Lower leg skin (tissue), 4 donors: ENCODE data around the gene BICDL1. TPM values are rescaled to one million over a fixed set of nuclear protein-coding genes. Genes with fewer than 3 reads are reported as not detected.

ENCODE experiments used
- DNase-seq, 2 donors: peaks; one replicate each; pipeline ENCODE4 v3.0.0-alpha.2; 2019; ENCODE audit warnings: low spot score in 2 of 2
- H3K4me3 ChIP-seq: fragments of 200-600 bp; sonication (generic); 2 replicates; pipeline ENCODE4 v1.5.1; 2017; ENCODE audit warnings: mild to moderate bottlenecking, low read depth; ENCODE audit not compliant: poor library complexity, severe bottlenecking
- POLR2A ChIP-seq, 2 donors: fragments of 450-650 bp; IDR thresholded peaks; one replicate each; pipeline ENCODE4 v1.6.1; 2016 to 2017; ENCODE audit warnings: antibody characterized with exemption in 2 of 2, mild to moderate bottlenecking in 1 of 2, moderate library complexity in 1 of 2
- WGBS, 2 donors: methylation state at CpG; one replicate each; pipeline ENCODE4 v1.1.5; 2018; 5-methylcytosine and 5-hydroxymethylcytosine counted together
- intact Hi-C: fragments of 100-400 bp; cut with DNase I; formaldehyde crosslinking; loops from one replicate; pipeline ENCODE4 v1.15.0; 2023; ENCODE audit warnings: low total_unique reads
- total RNA-seq, 4 donors: library from RNA; depleted of rRNA; stranded (reverse); fragments of >200 nt; gene quantifications; one replicate each; pipeline ENCODE4 v1.1.0, GENCODE V29; 2016
- TF ChIP-seq, protein P1 (sequence below), 3 donors: fragments of 450-650 bp; IDR thresholded peaks; one replicate each; pipeline ENCODE4 v1.5.1; 2016; ENCODE audit warnings: antibody characterized with exemption in 3 of 3, mild to moderate bottlenecking in 3 of 3, moderate library complexity in 2 of 3

Gene BICDL1
- total RNA-seq, 4 donors from 2014 or later: 98.2 to 190 (median 131) TPM

DNA sequence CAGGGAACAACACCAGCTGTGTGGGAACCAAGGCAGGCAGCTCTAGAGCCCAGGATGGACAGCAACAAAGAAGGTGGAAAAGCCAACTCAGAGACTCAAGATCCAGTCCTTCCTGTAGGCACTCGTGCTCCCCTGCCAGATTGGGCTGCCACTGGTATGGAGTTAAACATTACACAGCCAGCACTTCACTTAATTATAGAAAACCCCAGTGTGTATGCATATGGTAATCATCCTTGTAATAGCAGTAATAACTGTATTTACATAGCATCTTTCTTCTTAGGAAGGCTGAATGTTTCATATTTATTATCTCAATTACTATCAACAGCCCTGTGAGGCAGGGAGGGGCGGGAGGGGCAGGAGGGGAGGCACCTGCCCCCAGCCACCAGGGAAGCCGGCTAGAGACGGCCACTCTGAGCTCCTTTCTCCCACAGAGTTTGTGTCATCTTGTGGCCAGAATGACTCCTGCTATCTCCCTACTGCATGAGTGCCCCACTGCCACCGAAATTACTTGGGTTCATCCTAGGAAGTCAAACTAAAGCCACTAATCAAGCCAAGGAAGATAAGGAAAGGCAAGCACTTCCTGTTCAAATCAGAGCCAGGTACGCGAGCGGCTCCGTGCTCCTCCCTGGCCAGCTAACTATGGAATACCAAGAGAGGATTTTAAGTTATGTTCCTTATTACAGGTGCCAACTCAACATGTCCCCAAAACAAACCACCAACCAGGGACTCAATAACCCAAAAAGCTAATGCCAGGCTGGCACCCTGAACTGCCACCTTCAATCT lies 143.2 kb downstream of the BICDL1 start:
- H3K4me3 ChIP-seq: no peak overlapping the region
- no peak for DNase-seq
- TF ChIP-seq POLR2A (IDR thresholded peaks at IDR 0.05): no peak
- TF ChIP-seq, protein P1, sequence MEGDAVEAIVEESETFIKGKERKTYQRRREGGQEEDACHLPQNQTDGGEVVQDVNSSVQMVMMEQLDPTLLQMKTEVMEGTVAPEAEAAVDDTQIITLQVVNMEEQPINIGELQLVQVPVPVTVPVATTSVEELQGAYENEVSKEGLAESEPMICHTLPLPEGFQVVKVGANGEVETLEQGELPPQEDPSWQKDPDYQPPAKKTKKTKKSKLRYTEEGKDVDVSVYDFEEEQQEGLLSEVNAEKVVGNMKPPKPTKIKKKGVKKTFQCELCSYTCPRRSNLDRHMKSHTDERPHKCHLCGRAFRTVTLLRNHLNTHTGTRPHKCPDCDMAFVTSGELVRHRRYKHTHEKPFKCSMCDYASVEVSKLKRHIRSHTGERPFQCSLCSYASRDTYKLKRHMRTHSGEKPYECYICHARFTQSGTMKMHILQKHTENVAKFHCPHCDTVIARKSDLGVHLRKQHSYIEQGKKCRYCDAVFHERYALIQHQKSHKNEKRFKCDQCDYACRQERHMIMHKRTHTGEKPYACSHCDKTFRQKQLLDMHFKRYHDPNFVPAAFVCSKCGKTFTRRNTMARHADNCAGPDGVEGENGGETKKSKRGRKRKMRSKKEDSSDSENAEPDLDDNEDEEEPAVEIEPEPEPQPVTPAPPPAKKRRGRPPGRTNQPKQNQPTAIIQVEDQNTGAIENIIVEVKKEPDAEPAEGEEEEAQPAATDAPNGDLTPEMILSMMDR (IDR thresholded peaks at IDR 0.05): no peak
- 76 to 88% methylated on average over 9 of the region's 9 CpGs for WGBS, 2 donors
- intact Hi-C loops: no loop called here

GRCh38 chr12:120132863-120133385 lies 143.9 kb downstream of the BICDL1 start:
- WGBS, 2 donors: 77 to 88% methylated on average over 6 of the region's 6 CpGs
- TF ChIP-seq POLR2A (IDR thresholded peaks at IDR 0.05): no peak
- TF ChIP-seq, protein P1 (IDR thresholded peaks at IDR 0.05): no peak
- no peak for DNase-seq
- H3K4me3 ChIP-seq: no peak overlapping the region
- intact Hi-C loops: no loop called here

- intact Hi-C loops: no loop called here
- 95 to 97% methylated on average over 16 to 20 of the region's 20 CpGs for WGBS, 2 donors
- TF ChIP-seq POLR2A (IDR thresholded peaks at IDR 0.05): no peak
- TF ChIP-seq, protein P1 (IDR thresholded peaks at IDR 0.05): no peak
- no peak overlapping the region for H3K4me3 ChIP-seq
- no peak for DNase-seq
Observed at GRCh38 chr12:120134307-120134980, 145.4 kb downstream of the BICDL1 start.

DNA sequence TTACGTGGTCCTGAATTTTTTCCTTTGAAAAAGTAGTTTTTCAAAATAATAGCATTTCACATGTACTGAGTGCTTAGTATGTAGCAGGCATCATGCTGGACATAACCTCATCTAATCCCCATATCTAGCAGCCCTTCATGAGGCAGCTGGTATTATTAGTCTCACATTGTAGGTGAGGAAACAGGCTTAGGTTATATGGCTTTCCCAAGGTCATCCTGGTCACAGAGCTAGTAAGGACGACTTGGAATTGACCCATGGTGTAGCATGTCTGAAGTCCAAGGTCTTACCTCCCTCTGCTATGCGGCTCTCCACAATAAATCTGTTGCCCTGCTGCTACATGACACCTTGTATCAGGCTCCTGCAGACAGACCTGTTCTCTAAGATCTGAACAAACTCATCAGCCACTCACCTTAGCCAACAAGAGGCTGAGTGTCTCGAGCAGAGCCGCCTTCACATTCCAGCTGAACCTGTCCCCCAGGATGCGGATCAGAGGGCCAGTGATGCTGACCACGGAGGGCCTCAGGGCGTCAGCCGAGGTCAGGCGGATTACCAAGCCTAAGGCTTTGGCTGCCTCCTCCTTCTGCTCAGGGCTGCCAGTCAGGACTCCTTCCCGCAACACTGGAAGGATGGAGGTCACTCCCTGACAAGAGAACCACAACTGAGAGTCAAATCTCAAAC lies 147.2 kb downstream of the BICDL1 start:
- TF ChIP-seq, protein P1 (IDR thresholded peaks at IDR 0.05): no peak
- no peak for TF ChIP-seq POLR2A (IDR thresholded peaks at IDR 0.05)
- no peak overlapping the region for H3K4me3 ChIP-seq
- 83 to 85% methylated on average over 11 of the region's 11 CpGs for WGBS, 2 donors
- no peak for DNase-seq
- intact Hi-C loops: no loop called here

DNA sequence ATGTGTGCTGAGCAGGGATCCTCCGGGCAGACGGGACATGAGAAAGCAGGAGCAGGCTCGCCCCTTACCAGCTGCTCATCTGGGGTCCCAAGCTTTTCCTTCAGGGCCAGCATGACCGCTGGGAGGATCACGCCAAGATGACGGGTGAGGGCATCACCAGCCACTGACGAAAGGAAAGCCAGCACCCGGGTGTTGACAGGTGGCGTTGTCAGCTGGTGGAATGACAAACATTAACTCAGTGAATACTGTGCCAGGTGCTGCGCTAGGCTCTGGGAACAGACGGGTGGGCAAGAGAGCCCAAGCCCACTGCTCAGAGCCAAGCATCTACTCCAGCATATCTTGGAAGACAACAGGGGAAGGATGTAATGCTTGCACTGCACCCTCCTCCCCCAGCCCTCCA lies 148.8 kb downstream of the BICDL1 start:
- no peak for DNase-seq
- WGBS, 2 donors: 92 to 93% methylated on average over 11 of the region's 11 CpGs
- H3K4me3 ChIP-seq: no peak overlapping the region
- TF ChIP-seq, protein P1 (IDR thresholded peaks at IDR 0.05): no peak
- TF ChIP-seq POLR2A (IDR thresholded peaks at IDR 0.05): no peak
- intact Hi-C loops: no loop called here
